IPS-11a (cell line): ENCODE data around the gene AMN.

Experiments used
- H3K4me3 ChIP-seq: one replicate; pipeline ENCODE4 v1.5.1; 2013; ENCODE audit warnings: low read depth, low read length, control low read depth

AMN gene

GRCh38 chr14:102942069-102942468 is 19.6 kb downstream of the AMN start:
- H3K4me3 ChIP-seq: no peak overlapping the region

- no peak overlapping the region for H3K4me3 ChIP-seq
These were observed 21.0 kb downstream of the AMN start for GRCh38 chr14:102943454-102943853.

- H3K4me3 ChIP-seq: no peak overlapping the region
These were observed 21.5 kb downstream of the AMN start for GRCh38 chr14:102943979-102944378.

GRCh38 chr14:102944448-102945330 is 22.2 kb downstream of the AMN start:
- H3K4me3 ChIP-seq: no peak overlapping the region

- no peak overlapping the region for H3K4me3 ChIP-seq
These were observed 23.1 kb downstream of the AMN start for GRCh38 chr14:102945346-102946130.

GRCh38 chr14:102947321-102948103 is 25.0 kb downstream of the AMN start:
- H3K4me3 ChIP-seq: no peak overlapping the region

- H3K4me3 ChIP-seq: no peak overlapping the region
These were observed 26.2 kb downstream of the AMN start for GRCh38 chr14:102948698-102949061.

- H3K4me3 ChIP-seq: no peak overlapping the region
These were observed 26.8 kb downstream of the AMN start for GRCh38 chr14:102949062-102949800.

GRCh38 chr14:102949801-102950451 is 27.5 kb downstream of the AMN start:
- H3K4me3 ChIP-seq: no peak overlapping the region

GRCh38 chr14:102951034-102951433 is 28.6 kb downstream of the AMN start:
- no peak overlapping the region for H3K4me3 ChIP-seq

GRCh38 chr14:102951799-102952198 is 29.3 kb downstream of the AMN start:
- no peak overlapping the region for H3K4me3 ChIP-seq

- H3K4me3 ChIP-seq: no peak overlapping the region
These were observed 29.8 kb downstream of the AMN start for GRCh38 chr14:102952276-102952675.

GRCh38 chr14:102953100-102953499 is 30.6 kb downstream of the AMN start:
- no peak overlapping the region for H3K4me3 ChIP-seq

- H3K4me3 ChIP-seq: no peak overlapping the region
These were observed 31.8 kb downstream of the AMN start for GRCh38 chr14:102954081-102954789.

GRCh38 chr14:102955636-102956408 is 33.4 kb downstream of the AMN start:
- H3K4me3 ChIP-seq: no peak overlapping the region

GRCh38 chr14:102957222-102957621 is 34.8 kb downstream of the AMN start:
- no peak overlapping the region for H3K4me3 ChIP-seq

- no peak overlapping the region for H3K4me3 ChIP-seq
These were observed 36.0 kb downstream of the AMN start for GRCh38 chr14:102958461-102958860.

GRCh38 chr14:102962111-102962627 is 39.7 kb downstream of the AMN start:
- H3K4me3 ChIP-seq: no peak overlapping the region
